ENCODE results near the gene CSGALNACT2. TPM values are rescaled to one million over a fixed set of nuclear protein-coding genes. Genes with fewer than 3 reads are reported as not detected.

CSGALNACT2 gene
- total RNA-seq, 2 experiments from 2014 or later, result 15.3 to 15.5 TPM

GRCh38 chr10:43112608-43112961 lies 25.7 kb upstream of the CSGALNACT2 start:
- CTCF ChIA-PET, result no interaction called here
- Mint-ChIP-seq H3K36me3 (ENCODE audit: low read depth) (no peaks in the 10 kb centered on the region), H3K9me3 (no peaks in the 10 kb centered on the region), H3K27ac (no peak overlapping the region), H3K27me3 (no peaks in the 10 kb centered on the region), H3K4me3 (no peak overlapping the region), H3K4me1 (ENCODE audit: low read depth) (no peaks in the 10 kb centered on the region)
- intact Hi-C loops (cut with micrococcal nuclease), result no loop called here
- POLR2A ChIA-PET, result no interaction called here
- DNase-seq, result no peak
- ATAC-seq, result no peak
- TF ChIP-seq CTCF (IDR thresholded peaks at IDR 0.05), result no peak

- Mint-ChIP-seq H3K9me3 (no peaks in the 10 kb centered on the region), H3K4me1 (ENCODE audit: low read depth) (no peaks in the 10 kb centered on the region), H3K27me3 (no peaks in the 10 kb centered on the region), H3K27ac (no peak overlapping the region), H3K4me3 (no peak overlapping the region), H3K36me3 (ENCODE audit: low read depth) (no peaks in the 10 kb centered on the region)
- intact Hi-C loops (cut with micrococcal nuclease), result no loop called here
- no peak for TF ChIP-seq CTCF (IDR thresholded peaks at IDR 0.05)
- ATAC-seq (no peak), DNase-seq (no peak)
- ChIA-PET CTCF (no interaction called here), POLR2A (no interaction called here)
Measured at GRCh38 chr10:43113201-43114087, 24.8 kb upstream of the CSGALNACT2 start.

GRCh38 chr10:43114088-43114742 lies 24.0 kb upstream of the CSGALNACT2 start:
- H3K27ac Mint-ChIP-seq, result no peak overlapping the region
- H3K4me3 Mint-ChIP-seq, result no peak overlapping the region
- intact Hi-C loops (cut with micrococcal nuclease), result no loop called here
- ATAC-seq (no peak), DNase-seq (no peak)
- CTCF ChIA-PET, result no interaction called here
- no peaks in the 10 kb centered on the region for H3K36me3 Mint-ChIP-seq (ENCODE audit: low read depth)
- POLR2A ChIA-PET, result no interaction called here
- H3K9me3 Mint-ChIP-seq, result no peaks in the 10 kb centered on the region
- peaks cover 2% of the 10 kb centered on the region for H3K4me1 Mint-ChIP-seq (ENCODE audit: low read depth)
- H3K27me3 Mint-ChIP-seq, result no peaks in the 10 kb centered on the region
- no peak for TF ChIP-seq CTCF (IDR thresholded peaks at IDR 0.05)

- H3K9me3 Mint-ChIP-seq, result no peaks in the 10 kb centered on the region
- CTCF ChIA-PET, result no interaction called here
- H3K4me3 Mint-ChIP-seq, result no peak overlapping the region
- no peaks in the 10 kb centered on the region for H3K36me3 Mint-ChIP-seq (ENCODE audit: low read depth)
- no peak for TF ChIP-seq CTCF (IDR thresholded peaks at IDR 0.05)
- peaks cover 2% of the 10 kb centered on the region for H3K4me1 Mint-ChIP-seq (ENCODE audit: low read depth)
- DNase-seq, result no peak
- no peaks in the 10 kb centered on the region for H3K27me3 Mint-ChIP-seq
- POLR2A ChIA-PET, result no interaction called here
- no peak for ATAC-seq
- intact Hi-C loops (cut with micrococcal nuclease), result no loop called here
- no peak overlapping the region for H3K27ac Mint-ChIP-seq
Measured at GRCh38 chr10:43114743-43115611, 23.3 kb upstream of the CSGALNACT2 start.

Measured in activated CD8-positive, alpha-beta T cell treated with anti-CD3 and anti-CD28 coated beads for 36 hours (primary cell).